Chondrocyte (in vitro differentiated cells): ENCODE results near the gene MAD2L1. TPM values are rescaled to one million over a fixed set of nuclear protein-coding genes. Genes with fewer than 3 reads are reported as not detected.

ENCODE experiments used
- DNase-seq: peaks from one replicate; pipeline ENCODE4 v3.0.0; 2021; ENCODE audit warnings: mixed read lengths, low spot score
- H3K27ac Mint-ChIP-seq: one replicate; pipeline ENCODE4 v1.8.0; 2021; ENCODE audit warnings: mild to moderate bottlenecking, moderate library complexity, mixed read lengths; ENCODE audit not compliant: unreplicated experiment
- H3K27me3 Mint-ChIP-seq: 2 replicates; pipeline ENCODE4 v1.8.0; 2021; ENCODE audit warnings: low read depth, mixed read lengths
- H3K36me3 Mint-ChIP-seq: 2 replicates; pipeline ENCODE4 v1.8.0; 2021; ENCODE audit warnings: low read depth, mixed read lengths
- H3K4me1 Mint-ChIP-seq: 2 replicates; pipeline ENCODE4 v1.8.0; 2021; ENCODE audit warnings: low read depth, mild to moderate bottlenecking, mixed read lengths
- H3K4me3 Mint-ChIP-seq: one replicate; pipeline ENCODE4 v1.8.0; 2021; ENCODE audit warnings: mild to moderate bottlenecking, moderate library complexity, mixed read lengths; ENCODE audit not compliant: unreplicated experiment
- H3K9me3 Mint-ChIP-seq: 2 replicates; pipeline ENCODE4 v1.8.0; 2021; ENCODE audit warnings: low read depth, mixed read lengths
- CTCF ChIP-seq: fragments of 200-600 bp; sonication (generic); IDR thresholded peaks from 2 replicates; pipeline ENCODE4 v1.5.0; 2021; ENCODE audit warnings: antibody characterized with exemption, mild to moderate bottlenecking, moderate library complexity
- long read RNA-seq: library from polyadenylated mRNA; stranded (forward); transcript quantifications from one replicate; pipeline ENCODE4 v2.0.0, GENCODE V29; 2021
- total RNA-seq: library from RNA; stranded (reverse); gene quantifications from 3 replicates; pipeline ENCODE4 v1.2.1, GENCODE V29; 2021

MAD2L1 gene
- total RNA-seq: 7.7 to 9.8 TPM (median 9.4 TPM) in 3 replicates
- long read RNA-seq, full-length matches to known transcripts: 23 of 23 reads
- long read RNA-seq, partial matches to known transcripts: 0 of 23 reads
- long read RNA-seq, other reads (novel, unspliced or antisense): 0 of 23 reads

GRCh38 chr4:120066517-120067340, at the start of gene MAD2L1:
Gene MAD2L1, minus strand, starts transcription at chr4:120066848. Its CDS starts 114 bp downstream, at chr4:120066734.
- peak; percentile 100 for DNase-seq
- H3K36me3 Mint-ChIP-seq: no peaks in the 10 kb centered on the region
- H3K4me1 Mint-ChIP-seq: peaks cover 55% of the 10 kb centered on the region
- no peak for TF ChIP-seq CTCF
- H3K4me3 Mint-ChIP-seq: peak within 1 kb of the TSS; percentile 95
- H3K27ac Mint-ChIP-seq: peak within 1 kb of the TSS; percentile 98
- no peaks in the 10 kb centered on the region for H3K9me3 Mint-ChIP-seq
- no peaks in the 10 kb centered on the region for H3K27me3 Mint-ChIP-seq

GRCh38 chr4:120111745-120112144, 45.1 kb upstream of the MAD2L1 start:
- peaks cover 2% of the 10 kb centered on the region for H3K9me3 Mint-ChIP-seq
- H3K27ac Mint-ChIP-seq: no peak overlapping the region
- TF ChIP-seq CTCF: no peak
- H3K4me3 Mint-ChIP-seq: no peak overlapping the region
- H3K36me3 Mint-ChIP-seq: no peaks in the 10 kb centered on the region
- no peaks in the 10 kb centered on the region for H3K27me3 Mint-ChIP-seq
- peaks cover 3% of the 10 kb centered on the region for H3K4me1 Mint-ChIP-seq
- DNase-seq: no peak

GRCh38 chr4:120109406-120109805, 42.8 kb upstream of the MAD2L1 start:
- no peak for TF ChIP-seq CTCF
- Mint-ChIP-seq H3K4me3 (no peak overlapping the region), H3K4me1 (no peaks in the 10 kb centered on the region), H3K27me3 (no peaks in the 10 kb centered on the region), H3K36me3 (no peaks in the 10 kb centered on the region), H3K27ac (no peak overlapping the region), H3K9me3 (no peaks in the 10 kb centered on the region)
- DNase-seq: no peak

- no peak for DNase-seq
- no peak for TF ChIP-seq CTCF
- Mint-ChIP-seq H3K9me3 (no peaks in the 10 kb centered on the region), H3K4me1 (no peaks in the 10 kb centered on the region), H3K27me3 (no peaks in the 10 kb centered on the region), H3K27ac (no peak overlapping the region), H3K36me3 (no peaks in the 10 kb centered on the region), H3K4me3 (no peak overlapping the region)
Measured at GRCh38 chr4:120105472-120105871, 38.8 kb upstream of the MAD2L1 start.

GRCh38 chr4:120096508-120097297, 30.1 kb upstream of the MAD2L1 start:
- H3K4me1 Mint-ChIP-seq: no peaks in the 10 kb centered on the region
- DNase-seq: no peak
- H3K27me3 Mint-ChIP-seq: no peaks in the 10 kb centered on the region
- H3K9me3 Mint-ChIP-seq: no peaks in the 10 kb centered on the region
- no peaks in the 10 kb centered on the region for H3K36me3 Mint-ChIP-seq
- H3K27ac Mint-ChIP-seq: no peak overlapping the region
- TF ChIP-seq CTCF: no peak
- H3K4me3 Mint-ChIP-seq: no peak overlapping the region
